ENCODE measurements around the gene WIPF1. TPM values are rescaled to one million over a fixed set of nuclear protein-coding genes. Genes with fewer than 3 reads are reported as not detected.

Gene WIPF1
- total and polyA plus RNA-seq, 2 experiments from 2014 or later = 20.1 to 32.7 TPM

GRCh38 chr2:174590346-174590745 is 7.3 kb downstream of the WIPF1 start:
- Histone ChIP-seq H3K27me3 (no peaks in the 10 kb centered on the region), H3K4me2 (no peak overlapping the region), H3K4me3 (no peak overlapping the region), H2AFZ (no peak overlapping the region), H3K36me3 (replicated peaks; ENCODE audit: insufficient read depth, low read depth) (no peaks in the 10 kb centered on the region), H3K27ac (no peak overlapping the region), H3K9me3 (ENCODE audit: low read depth) (no peaks in the 10 kb centered on the region), H3K4me1 (ENCODE audit: insufficient read depth) (peaks cover 4% of the 10 kb centered on the region), H4K20me1 (ENCODE audit: insufficient read depth, poor library complexity, severe bottlenecking) (no peaks in the 10 kb centered on the region), H3K9me2 (replicated peaks; ENCODE audit: insufficient read depth) (no peaks in the 10 kb centered on the region), H3K79me2 (no peaks in the 10 kb centered on the region)
- 97% methylated on average over 3 of the region's 4 CpGs for WGBS (ENCODE audit: low lambda C conversion rate, missing lambda C conversion rate)
- TF ChIP-seq CTCF (IDR thresholded peaks at IDR 0.05; ENCODE audit: poor library complexity) = no peak
- TF ChIP-seq EZH2 (IDR thresholded peaks at IDR 0.05; ENCODE audit: borderline replicate concordance) = no peak
- TF ChIP-seq EZH2phosphoT487 (IDR thresholded peaks at IDR 0.05; ENCODE audit: low read depth, severe bottlenecking, unreplicated experiment) = no peak
- no peak for DNase-seq (ENCODE audit: low spot score)

- H3K4me3 ChIP-seq = no peak overlapping the region
- H3K9me3 ChIP-seq (ENCODE audit: low read depth) = no peaks in the 10 kb centered on the region
- H3K4me2 ChIP-seq = no peak overlapping the region
- WGBS (ENCODE audit: low lambda C conversion rate, missing lambda C conversion rate) = 93% methylated on average over 2 of the region's 2 CpGs
- no peaks in the 10 kb centered on the region for H3K79me2 ChIP-seq
- no peak overlapping the region for H2AFZ ChIP-seq
- no peak overlapping the region for H3K27ac ChIP-seq
- DNase-seq (ENCODE audit: low spot score) = no peak
- TF ChIP-seq EZH2 (IDR thresholded peaks at IDR 0.05; ENCODE audit: borderline replicate concordance) (no peak), CTCF (IDR thresholded peaks at IDR 0.05; ENCODE audit: poor library complexity) (no peak), EZH2phosphoT487 (IDR thresholded peaks at IDR 0.05; ENCODE audit: low read depth, severe bottlenecking, unreplicated experiment) (no peak)
- H3K36me3 ChIP-seq (replicated peaks; ENCODE audit: insufficient read depth, low read depth) = no peaks in the 10 kb centered on the region
- no peaks in the 10 kb centered on the region for H4K20me1 ChIP-seq (ENCODE audit: insufficient read depth, poor library complexity, severe bottlenecking)
- no peaks in the 10 kb centered on the region for H3K27me3 ChIP-seq
- H3K4me1 ChIP-seq (ENCODE audit: insufficient read depth) = peaks cover 10% of the 10 kb centered on the region
- H3K9me2 ChIP-seq (replicated peaks; ENCODE audit: insufficient read depth) = no peaks in the 10 kb centered on the region
Measured at GRCh38 chr2:174589334-174589733, 8.3 kb downstream of the WIPF1 start.

GRCh38 chr2:174588463-174588862 is 9.1 kb downstream of the WIPF1 start:
- 90% methylated on average over 2 of the region's 2 CpGs for WGBS (ENCODE audit: low lambda C conversion rate, missing lambda C conversion rate)
- Histone ChIP-seq H3K27me3 (no peaks in the 10 kb centered on the region), H3K9me2 (replicated peaks; ENCODE audit: insufficient read depth) (no peaks in the 10 kb centered on the region), H3K79me2 (no peaks in the 10 kb centered on the region), H3K4me2 (no peak overlapping the region), H3K36me3 (replicated peaks; ENCODE audit: insufficient read depth, low read depth) (no peaks in the 10 kb centered on the region), H3K4me1 (ENCODE audit: insufficient read depth) (peaks cover 10% of the 10 kb centered on the region), H2AFZ (no peak overlapping the region), H4K20me1 (ENCODE audit: insufficient read depth, poor library complexity, severe bottlenecking) (no peaks in the 10 kb centered on the region), H3K4me3 (no peak overlapping the region), H3K27ac (no peak overlapping the region), H3K9me3 (ENCODE audit: low read depth) (no peaks in the 10 kb centered on the region)
- TF ChIP-seq CTCF (IDR thresholded peaks at IDR 0.05; ENCODE audit: poor library complexity) (no peak), EZH2 (IDR thresholded peaks at IDR 0.05; ENCODE audit: borderline replicate concordance) (no peak), EZH2phosphoT487 (IDR thresholded peaks at IDR 0.05; ENCODE audit: low read depth, severe bottlenecking, unreplicated experiment) (no peak)
- DNase-seq (ENCODE audit: low spot score) = no peak

- H3K4me3 ChIP-seq = no peak overlapping the region
- H3K4me1 ChIP-seq (ENCODE audit: insufficient read depth) = peaks cover 10% of the 10 kb centered on the region
- DNase-seq (ENCODE audit: low spot score) = no peak
- no peak overlapping the region for H3K27ac ChIP-seq
- H3K27me3 ChIP-seq = no peaks in the 10 kb centered on the region
- 86% methylated on average over 4 of the region's 4 CpGs for WGBS (ENCODE audit: low lambda C conversion rate, missing lambda C conversion rate)
- no peaks in the 10 kb centered on the region for H3K9me2 ChIP-seq (replicated peaks; ENCODE audit: insufficient read depth)
- H4K20me1 ChIP-seq (ENCODE audit: insufficient read depth, poor library complexity, severe bottlenecking) = no peaks in the 10 kb centered on the region
- H3K9me3 ChIP-seq (ENCODE audit: low read depth) = no peaks in the 10 kb centered on the region
- H3K4me2 ChIP-seq = no peak overlapping the region
- no peak for TF ChIP-seq CTCF (IDR thresholded peaks at IDR 0.05; ENCODE audit: poor library complexity)
- TF ChIP-seq EZH2 (IDR thresholded peaks at IDR 0.05; ENCODE audit: borderline replicate concordance) = no peak
- no peak for TF ChIP-seq EZH2phosphoT487 (IDR thresholded peaks at IDR 0.05; ENCODE audit: low read depth, severe bottlenecking, unreplicated experiment)
- no peaks in the 10 kb centered on the region for H3K36me3 ChIP-seq (replicated peaks; ENCODE audit: insufficient read depth, low read depth)
- no peak overlapping the region for H2AFZ ChIP-seq
- H3K79me2 ChIP-seq = no peaks in the 10 kb centered on the region
Measured at GRCh38 chr2:174587579-174587978, 10.0 kb downstream of the WIPF1 start.

All from hepatocyte (in vitro differentiated cells).